GM23248 (cell line): Measurements from ENCODE around the gene DLG2.

Experiments used
- EZH2 ChIP-seq: fragments of 200-600 bp; sonication (generic); IDR thresholded peaks from 2 replicates; pipeline ENCODE4 v1.6.1; 2018; ENCODE audit warnings: antibody characterized with exemption, mild to moderate bottlenecking; ENCODE audit not compliant: insufficient read depth, poor library complexity, severe bottlenecking
- EZH2phosphoT487 ChIP-seq: fragments of 200-600 bp; sonication (generic); IDR thresholded peaks from 2 replicates; pipeline ENCODE4 v1.6.1; 2018; ENCODE audit warnings: antibody characterized with exemption, moderate library complexity, mild to moderate bottlenecking, low read depth; ENCODE audit not compliant: insufficient read depth

DNA sequence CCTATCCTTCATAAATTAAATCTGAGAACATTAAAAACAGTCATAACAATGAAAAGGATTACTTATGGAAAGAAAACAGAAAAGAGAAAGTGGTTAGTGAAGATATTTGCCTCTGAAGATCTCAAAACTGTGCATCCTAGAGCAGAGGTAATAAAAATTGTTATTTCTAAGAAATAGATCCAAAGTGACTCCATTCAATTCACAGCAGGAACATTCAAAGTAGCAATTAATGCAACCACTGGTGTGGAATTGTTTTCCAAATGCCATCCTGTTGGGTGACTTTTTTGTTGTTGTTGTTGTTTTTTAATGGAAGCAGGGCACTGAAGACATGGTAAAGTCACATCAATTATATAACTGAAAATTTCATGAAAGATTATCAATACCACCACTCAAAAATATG is 1201.5 kb downstream of the DLG2 start:
- TF ChIP-seq EZH2, result no peak
- no peak for TF ChIP-seq EZH2phosphoT487
